Astrocyte (in vitro differentiated cells and primary cell): ENCODE data around the gene LDLRAD4.

Experiments used
- EZH2 ChIP-seq: IDR thresholded peaks from 2 replicates; pipeline ENCODE4 v1.6.1; 2012; ENCODE audit warnings: mild to moderate bottlenecking, low read length, inconsistent platforms; ENCODE audit not compliant: insufficient read depth
- TF ChIP-seq, protein P1 (sequence below): IDR thresholded peaks from 2 replicates; pipeline ENCODE4 v1.5.1; 2011; ENCODE audit warnings: low read depth, mild to moderate bottlenecking, inconsistent platforms, low read length, moderate library complexity; ENCODE audit not compliant: insufficient read depth

DNA sequence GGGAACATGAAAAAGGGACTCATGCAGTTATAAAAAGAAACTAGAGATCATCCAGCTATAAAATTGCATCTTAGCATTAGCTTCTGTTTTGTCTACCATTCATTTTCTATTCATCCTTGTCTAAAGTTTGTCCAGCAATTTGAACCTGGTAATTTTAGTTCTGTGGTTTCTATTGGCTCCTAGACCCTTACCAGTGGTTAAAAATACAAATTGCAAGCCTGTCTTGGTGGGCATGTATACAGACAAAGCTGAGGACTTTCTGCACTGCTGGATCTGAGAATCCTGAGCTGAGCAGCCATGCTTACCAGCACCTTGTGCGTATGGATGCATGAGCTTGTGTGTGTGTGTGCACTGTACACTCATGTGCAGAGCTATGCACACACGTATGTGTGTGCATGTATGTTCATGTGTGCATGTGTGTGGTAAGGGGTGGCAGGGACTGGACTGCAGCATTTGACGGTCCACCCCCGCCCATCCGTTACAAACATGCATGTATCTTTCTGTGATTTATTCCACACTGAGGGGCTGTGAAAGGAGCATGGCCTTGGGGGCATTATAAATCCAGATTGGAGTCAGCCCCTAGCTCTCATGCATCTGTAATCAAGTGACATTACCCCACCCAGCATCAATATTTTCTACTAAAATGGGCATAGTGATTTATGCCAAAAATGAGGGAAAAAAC, 363.1 kb downstream of the LDLRAD4 start:
- no peak for TF ChIP-seq EZH2
- TF ChIP-seq, protein P1, sequence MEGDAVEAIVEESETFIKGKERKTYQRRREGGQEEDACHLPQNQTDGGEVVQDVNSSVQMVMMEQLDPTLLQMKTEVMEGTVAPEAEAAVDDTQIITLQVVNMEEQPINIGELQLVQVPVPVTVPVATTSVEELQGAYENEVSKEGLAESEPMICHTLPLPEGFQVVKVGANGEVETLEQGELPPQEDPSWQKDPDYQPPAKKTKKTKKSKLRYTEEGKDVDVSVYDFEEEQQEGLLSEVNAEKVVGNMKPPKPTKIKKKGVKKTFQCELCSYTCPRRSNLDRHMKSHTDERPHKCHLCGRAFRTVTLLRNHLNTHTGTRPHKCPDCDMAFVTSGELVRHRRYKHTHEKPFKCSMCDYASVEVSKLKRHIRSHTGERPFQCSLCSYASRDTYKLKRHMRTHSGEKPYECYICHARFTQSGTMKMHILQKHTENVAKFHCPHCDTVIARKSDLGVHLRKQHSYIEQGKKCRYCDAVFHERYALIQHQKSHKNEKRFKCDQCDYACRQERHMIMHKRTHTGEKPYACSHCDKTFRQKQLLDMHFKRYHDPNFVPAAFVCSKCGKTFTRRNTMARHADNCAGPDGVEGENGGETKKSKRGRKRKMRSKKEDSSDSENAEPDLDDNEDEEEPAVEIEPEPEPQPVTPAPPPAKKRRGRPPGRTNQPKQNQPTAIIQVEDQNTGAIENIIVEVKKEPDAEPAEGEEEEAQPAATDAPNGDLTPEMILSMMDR = no peak
